ENCODE measurements around the gene KCNK5.

Gene KCNK5

DNA sequence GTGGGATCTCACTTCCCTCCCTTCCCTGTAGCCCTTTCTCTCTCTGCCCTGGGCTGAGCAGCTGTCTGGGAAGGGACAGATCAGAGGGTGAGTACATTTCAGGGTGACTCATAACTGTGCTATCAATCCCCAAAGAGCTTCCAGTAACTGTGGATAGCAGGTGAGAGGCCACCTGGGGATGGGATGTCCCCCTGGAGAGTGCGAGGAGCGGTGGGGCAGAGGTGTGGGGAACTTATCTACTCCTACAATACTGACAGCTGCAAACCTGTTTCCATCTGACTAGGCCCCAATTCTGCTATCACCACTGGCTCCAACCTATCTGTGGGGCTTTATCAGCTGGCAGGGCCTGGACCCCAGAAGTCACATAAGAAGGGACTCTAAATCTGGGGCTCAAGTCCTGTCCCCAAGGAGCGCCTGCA, 32.6 kb downstream of the KCNK5 start:
- no peak overlapping the region for H3K4me3 ChIP-seq (ENCODE audit: low read depth, low read length)
- TF ChIP-seq, protein P1, sequence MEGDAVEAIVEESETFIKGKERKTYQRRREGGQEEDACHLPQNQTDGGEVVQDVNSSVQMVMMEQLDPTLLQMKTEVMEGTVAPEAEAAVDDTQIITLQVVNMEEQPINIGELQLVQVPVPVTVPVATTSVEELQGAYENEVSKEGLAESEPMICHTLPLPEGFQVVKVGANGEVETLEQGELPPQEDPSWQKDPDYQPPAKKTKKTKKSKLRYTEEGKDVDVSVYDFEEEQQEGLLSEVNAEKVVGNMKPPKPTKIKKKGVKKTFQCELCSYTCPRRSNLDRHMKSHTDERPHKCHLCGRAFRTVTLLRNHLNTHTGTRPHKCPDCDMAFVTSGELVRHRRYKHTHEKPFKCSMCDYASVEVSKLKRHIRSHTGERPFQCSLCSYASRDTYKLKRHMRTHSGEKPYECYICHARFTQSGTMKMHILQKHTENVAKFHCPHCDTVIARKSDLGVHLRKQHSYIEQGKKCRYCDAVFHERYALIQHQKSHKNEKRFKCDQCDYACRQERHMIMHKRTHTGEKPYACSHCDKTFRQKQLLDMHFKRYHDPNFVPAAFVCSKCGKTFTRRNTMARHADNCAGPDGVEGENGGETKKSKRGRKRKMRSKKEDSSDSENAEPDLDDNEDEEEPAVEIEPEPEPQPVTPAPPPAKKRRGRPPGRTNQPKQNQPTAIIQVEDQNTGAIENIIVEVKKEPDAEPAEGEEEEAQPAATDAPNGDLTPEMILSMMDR (IDR thresholded peaks at IDR 0.05; ENCODE audit: control insufficient read depth, extremely low read depth, insufficient read depth) = no peak
- no peak for DNase-seq (ENCODE audit: low read depth)

DNA sequence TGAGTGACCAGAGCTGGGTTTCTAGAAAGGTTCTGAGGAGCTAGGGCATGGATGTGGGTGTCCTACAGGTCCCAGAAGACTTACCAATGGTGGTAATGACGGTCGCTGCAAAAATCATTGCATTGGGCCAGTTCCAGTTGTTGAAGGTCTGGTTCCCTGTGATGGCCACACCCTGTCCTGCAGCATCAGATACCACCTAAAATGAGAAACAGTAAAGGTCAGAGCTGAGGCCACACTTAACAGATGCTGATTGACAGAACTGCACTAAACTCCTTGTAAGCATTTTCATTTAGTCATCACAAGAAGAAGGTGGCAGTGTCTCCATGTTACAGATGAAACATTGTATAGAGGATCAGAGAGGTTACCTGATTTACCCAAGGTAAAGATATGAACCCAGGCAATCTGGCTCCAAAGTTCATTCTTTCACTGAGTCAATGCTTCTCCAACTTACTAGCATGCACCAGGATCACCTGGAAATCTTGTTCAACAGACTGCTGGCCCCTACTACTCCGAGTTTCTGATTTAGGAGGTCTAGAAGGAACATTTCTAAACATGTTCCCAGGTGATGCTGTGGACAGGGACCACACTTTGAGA, 33.4 kb downstream of the KCNK5 start:
- no peak for DNase-seq (ENCODE audit: low read depth)
- no peak overlapping the region for H3K4me3 ChIP-seq (ENCODE audit: low read depth, low read length)
- TF ChIP-seq, protein P1 (IDR thresholded peaks at IDR 0.05; ENCODE audit: control insufficient read depth, extremely low read depth, insufficient read depth) = no peak

DNA sequence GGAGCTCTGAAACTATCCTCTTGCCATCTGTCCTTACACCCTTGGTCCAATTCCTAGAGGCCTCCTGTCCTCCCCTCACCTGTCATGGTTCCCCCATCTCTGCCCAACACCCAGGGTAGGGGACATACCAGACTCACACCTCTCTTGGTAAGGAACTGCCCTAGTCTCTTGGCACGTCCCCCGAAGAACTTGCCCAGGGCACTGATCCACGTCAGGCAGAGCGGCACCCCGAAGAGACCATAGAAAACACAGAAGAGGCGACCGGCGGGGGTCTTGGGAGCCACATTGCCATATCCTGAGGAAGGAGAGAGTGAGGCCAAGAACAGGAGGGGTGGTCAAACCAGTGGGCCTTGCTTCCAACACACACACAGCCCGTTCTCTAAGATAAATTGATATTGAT, 34.8 kb downstream of the KCNK5 start:
- no peak for DNase-seq (ENCODE audit: low read depth)
- H3K4me3 ChIP-seq (ENCODE audit: low read depth, low read length) = no peak overlapping the region

DNA sequence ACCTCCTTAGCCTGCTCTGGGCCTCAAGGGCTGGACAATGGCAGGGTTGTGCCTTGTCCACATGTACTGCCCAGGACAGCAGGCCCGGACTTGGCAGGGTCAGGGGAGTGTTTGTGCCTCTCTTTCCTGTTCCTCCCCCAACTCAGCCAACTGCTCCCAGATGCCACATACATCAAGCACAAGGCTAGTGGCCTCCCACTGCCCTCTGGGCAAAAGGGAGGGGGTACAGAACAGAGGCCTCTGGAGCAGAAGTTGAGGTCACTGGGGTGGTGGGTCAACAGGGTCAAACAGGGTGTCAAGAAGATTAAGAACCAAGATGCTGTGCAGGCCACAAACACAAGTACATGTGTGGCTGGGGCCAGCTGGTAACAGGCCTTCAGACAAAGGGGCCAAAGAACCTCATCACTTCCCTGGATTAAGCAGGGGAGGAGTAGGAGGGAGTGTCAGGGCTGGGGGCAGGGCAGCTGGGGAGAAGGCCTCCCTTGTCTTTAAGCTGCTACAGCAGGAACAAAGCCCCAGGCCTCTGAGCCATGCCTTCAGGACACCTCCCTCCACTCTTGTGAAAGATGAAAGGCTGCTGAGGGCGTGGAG, 36.0 kb downstream of the KCNK5 start:
- TF ChIP-seq, protein P1 (IDR thresholded peaks at IDR 0.05; ENCODE audit: control insufficient read depth, extremely low read depth, insufficient read depth) = no peak
- no peak for DNase-seq (ENCODE audit: low read depth)
- H3K4me3 ChIP-seq (ENCODE audit: low read depth, low read length) = no peak overlapping the region

More for the DNA sequence above, 34.8 kb downstream of the KCNK5 start:
- TF ChIP-seq, protein P1 (IDR thresholded peaks at IDR 0.05; ENCODE audit: control insufficient read depth, extremely low read depth, insufficient read depth) = no peak

DNA sequence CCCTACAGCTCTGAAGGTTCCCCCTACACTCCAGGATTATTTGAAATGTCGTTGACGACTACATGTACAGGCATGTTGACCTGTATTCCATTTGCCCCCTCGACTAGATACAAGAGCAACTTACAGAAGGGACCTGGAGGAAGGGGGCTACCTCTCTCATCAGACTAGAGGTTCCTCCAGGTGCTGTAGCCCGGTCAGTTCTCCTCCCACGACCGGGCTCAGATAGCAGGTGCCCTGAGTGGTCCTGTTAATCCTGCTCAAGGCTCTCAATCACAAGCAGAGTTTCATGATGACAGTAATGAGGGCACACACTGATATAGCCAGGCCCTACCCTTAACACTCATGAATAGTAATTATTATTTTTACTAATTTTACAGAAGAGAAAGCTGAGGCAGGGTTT, 36.5 kb downstream of the KCNK5 start:
- TF ChIP-seq, protein P1 (IDR thresholded peaks at IDR 0.05; ENCODE audit: control insufficient read depth, extremely low read depth, insufficient read depth) = no peak
- no peak for DNase-seq (ENCODE audit: low read depth)
- H3K4me3 ChIP-seq (ENCODE audit: low read depth, low read length) = no peak overlapping the region

DNA sequence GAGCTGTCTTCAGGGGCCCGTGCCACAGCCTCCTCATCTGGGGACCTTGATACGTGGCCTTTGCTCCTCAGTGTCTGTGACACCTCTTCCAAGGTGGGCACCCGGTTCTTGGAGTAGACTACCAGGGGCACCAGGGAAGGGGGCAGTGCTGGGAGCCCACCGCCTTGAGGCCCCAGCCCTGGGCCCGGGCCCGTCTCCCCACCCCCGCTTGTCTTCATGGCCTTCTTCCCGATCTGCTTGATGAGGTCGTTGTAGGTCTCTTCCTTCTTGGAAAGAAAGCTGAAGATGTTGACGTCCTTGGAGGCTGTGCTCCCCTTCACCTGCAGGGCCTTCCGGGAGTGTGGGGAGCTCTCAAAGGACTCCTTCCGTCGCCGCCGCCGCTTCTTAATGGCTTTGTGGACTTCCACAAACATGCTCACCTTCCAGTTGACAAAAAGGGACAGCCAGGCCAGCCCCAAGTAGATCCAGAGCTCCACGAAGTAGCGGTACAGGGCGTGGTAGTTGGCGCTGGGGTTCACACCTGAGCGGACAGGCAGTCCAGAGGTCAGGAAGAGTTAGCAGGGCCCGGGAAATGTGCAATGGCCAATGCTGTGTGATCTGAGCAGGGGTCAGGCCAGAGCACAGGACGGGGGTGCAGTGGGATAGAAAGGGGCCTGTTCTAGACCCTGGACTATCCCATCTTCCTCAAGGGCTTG, 37.9 kb downstream of the KCNK5 start:
- TF ChIP-seq, protein P1 (IDR thresholded peaks at IDR 0.05; ENCODE audit: control insufficient read depth, extremely low read depth, insufficient read depth) = no peak
- DNase-seq (ENCODE audit: low read depth) = no peak
- no peak overlapping the region for H3K4me3 ChIP-seq (ENCODE audit: low read depth, low read length)

All from LNCaP clone FGC (cell line).